NB4 (cell line): ENCODE results near the gene POLR2E.

Experiments used
- DNase-seq: peaks from one replicate; pipeline ENCODE4 v3.0.0; 2010; ENCODE audit warnings: low read depth
- H3K4me3 ChIP-seq: one replicate; pipeline ENCODE4 v1.5.1; 2011; ENCODE audit warnings: mild to moderate bottlenecking, low read depth, low read length, moderate library complexity
- MYC ChIP-seq: IDR thresholded peaks from 2 replicates; pipeline ENCODE4 v1.6.1; 2011; ENCODE audit warnings: low read depth, low read length
- POLR2A ChIP-seq: IDR thresholded peaks from 2 replicates; pipeline ENCODE4 v1.6.1; 2011; ENCODE audit warnings: mild to moderate bottlenecking; ENCODE audit not compliant: insufficient read length; ENCODE audit errors: extremely low read depth
- TF ChIP-seq, protein P1 (sequence below): IDR thresholded peaks from one replicate; pipeline ENCODE4 v1.5.1; 2012; ENCODE audit warnings: low read depth, low read length
- TF ChIP-seq, protein P2 (sequence below): IDR thresholded peaks from 2 replicates; pipeline ENCODE4 v1.6.1; 2011; ENCODE audit warnings: low read depth, low read length

Gene POLR2E

DNA sequence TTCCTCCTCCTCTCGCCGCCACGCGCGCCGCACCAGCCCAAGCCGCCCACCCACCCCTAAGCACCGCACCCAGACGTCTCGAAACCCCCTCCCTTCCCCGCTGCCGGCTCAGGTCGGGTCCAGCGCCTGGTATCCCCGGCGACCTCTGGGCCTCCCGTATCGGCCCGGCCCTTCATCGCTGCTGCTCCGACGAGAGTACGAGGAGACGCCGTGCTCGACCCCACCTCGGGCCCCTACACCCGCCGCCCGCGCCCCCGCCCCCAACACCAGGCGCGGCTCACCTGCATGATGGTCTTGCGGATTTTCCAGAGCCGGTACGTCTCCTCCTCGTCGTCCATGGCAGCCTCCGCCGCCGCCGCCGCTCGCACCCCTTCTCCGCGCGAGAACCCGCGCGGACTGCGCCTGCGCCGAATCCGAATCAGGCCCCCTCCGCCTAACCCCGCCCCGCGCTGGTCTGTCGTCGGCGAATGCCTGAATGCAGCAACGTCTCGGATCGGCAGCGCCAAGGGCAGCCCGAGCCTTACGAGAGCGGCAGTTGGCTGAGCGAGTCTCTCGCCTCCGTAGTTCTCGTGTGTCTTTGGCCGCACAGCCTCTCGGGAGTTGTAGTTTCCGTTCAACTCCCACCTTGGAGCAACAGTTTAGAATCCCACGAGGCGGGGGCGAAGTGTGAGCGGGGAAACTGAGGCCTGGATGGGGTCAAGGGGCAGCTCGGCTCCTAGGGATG is at the start of gene POLR2E:
Gene POLR2E (minus strand): TSS at position 398 of the 724 bp plus-strand sequence. CDS start 60 bp downstream, at position 338.
- peak; percentile 93 for DNase-seq
- TF ChIP-seq, protein P1, sequence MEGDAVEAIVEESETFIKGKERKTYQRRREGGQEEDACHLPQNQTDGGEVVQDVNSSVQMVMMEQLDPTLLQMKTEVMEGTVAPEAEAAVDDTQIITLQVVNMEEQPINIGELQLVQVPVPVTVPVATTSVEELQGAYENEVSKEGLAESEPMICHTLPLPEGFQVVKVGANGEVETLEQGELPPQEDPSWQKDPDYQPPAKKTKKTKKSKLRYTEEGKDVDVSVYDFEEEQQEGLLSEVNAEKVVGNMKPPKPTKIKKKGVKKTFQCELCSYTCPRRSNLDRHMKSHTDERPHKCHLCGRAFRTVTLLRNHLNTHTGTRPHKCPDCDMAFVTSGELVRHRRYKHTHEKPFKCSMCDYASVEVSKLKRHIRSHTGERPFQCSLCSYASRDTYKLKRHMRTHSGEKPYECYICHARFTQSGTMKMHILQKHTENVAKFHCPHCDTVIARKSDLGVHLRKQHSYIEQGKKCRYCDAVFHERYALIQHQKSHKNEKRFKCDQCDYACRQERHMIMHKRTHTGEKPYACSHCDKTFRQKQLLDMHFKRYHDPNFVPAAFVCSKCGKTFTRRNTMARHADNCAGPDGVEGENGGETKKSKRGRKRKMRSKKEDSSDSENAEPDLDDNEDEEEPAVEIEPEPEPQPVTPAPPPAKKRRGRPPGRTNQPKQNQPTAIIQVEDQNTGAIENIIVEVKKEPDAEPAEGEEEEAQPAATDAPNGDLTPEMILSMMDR, result no peak
- TF ChIP-seq MYC, result no peak
- TF ChIP-seq POLR2A, result peak; percentile 49
- TF ChIP-seq, protein P2, sequence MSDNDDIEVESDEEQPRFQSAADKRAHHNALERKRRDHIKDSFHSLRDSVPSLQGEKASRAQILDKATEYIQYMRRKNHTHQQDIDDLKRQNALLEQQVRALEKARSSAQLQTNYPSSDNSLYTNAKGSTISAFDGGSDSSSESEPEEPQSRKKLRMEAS, result peak; percentile 68; the same call in 1 of the 2 replicates
- H3K4me3 ChIP-seq, result peak within 1 kb of the TSS; percentile 75

DNA sequence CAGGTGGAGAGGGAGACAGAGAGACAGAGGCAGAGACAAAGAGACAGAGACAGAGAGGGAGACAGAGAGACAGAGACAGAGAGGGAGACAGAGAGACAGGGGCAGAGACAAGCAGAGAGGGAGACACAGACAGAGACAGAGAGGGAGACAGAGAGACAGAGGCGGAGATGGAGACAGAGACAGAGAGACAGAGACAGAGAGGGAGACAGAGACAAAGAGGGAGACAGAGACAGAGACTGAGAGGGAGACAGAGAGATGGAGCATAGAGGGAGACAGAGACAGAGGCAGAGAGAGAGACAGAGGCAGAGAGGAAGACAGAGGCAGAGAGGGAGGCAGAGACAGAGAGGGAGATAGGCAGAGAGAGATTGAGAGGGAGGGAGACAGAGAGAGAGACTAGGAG is 49.6 kb upstream of the POLR2E start:
- no peak for DNase-seq
- no peak overlapping the region for H3K4me3 ChIP-seq
- TF ChIP-seq POLR2A (no peak), MYC (no peak)
- TF ChIP-seq, protein P1, result no peak
- TF ChIP-seq, protein P2, result no peak

DNA sequence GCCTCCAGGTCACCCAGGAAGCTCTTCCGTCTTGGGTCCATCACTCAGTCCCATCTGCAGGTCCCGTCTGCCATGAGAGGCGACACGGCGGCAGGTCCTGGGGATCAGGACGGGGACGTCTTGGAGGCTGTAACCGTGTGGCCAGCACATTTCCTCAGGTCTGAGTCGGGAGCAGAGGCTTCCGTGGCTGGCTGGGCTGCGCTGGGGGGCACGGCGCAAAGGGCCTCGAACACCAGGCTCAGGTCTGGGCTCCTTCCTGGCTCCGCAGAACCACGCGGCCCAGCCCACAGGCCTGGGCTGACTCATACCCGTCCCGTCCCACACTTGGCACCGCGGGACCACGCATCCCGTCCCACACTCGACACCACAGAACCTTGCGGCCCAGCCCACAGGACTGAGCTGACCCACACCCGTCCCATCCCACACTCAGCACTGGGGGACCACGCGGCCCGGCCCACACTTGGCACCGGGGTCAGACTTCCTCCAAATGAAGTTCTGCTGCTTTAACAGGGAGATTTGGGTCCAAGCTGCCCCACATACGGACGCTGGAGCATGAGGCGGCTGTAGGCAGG is 48.7 kb upstream of the POLR2E start:
- TF ChIP-seq MYC, result no peak
- no peak for TF ChIP-seq POLR2A
- DNase-seq, result no peak
- no peak overlapping the region for H3K4me3 ChIP-seq

DNA sequence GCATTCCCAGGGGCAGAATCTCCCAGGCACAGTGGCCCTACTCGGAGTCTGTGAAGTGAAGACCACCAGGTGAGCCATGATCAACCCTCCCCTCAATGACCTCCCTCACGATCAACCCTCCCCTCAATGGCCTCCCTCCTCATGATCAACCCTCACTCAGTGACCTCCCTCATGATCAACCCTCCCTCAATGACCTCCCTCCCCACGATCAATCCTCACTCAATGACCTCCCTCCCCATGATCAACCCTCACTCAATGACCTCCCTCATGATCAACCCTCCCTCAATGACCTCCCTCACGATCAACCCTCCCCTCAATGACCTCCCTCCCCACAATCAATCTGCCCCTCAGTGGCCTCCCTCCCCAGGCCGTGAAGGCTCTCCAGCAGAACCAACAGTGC is 46.8 kb upstream of the POLR2E start:
- TF ChIP-seq, protein P2, result no peak
- TF ChIP-seq, protein P1, result no peak
- TF ChIP-seq POLR2A (no peak), MYC (no peak)
- no peak for DNase-seq
- no peak overlapping the region for H3K4me3 ChIP-seq

DNA sequence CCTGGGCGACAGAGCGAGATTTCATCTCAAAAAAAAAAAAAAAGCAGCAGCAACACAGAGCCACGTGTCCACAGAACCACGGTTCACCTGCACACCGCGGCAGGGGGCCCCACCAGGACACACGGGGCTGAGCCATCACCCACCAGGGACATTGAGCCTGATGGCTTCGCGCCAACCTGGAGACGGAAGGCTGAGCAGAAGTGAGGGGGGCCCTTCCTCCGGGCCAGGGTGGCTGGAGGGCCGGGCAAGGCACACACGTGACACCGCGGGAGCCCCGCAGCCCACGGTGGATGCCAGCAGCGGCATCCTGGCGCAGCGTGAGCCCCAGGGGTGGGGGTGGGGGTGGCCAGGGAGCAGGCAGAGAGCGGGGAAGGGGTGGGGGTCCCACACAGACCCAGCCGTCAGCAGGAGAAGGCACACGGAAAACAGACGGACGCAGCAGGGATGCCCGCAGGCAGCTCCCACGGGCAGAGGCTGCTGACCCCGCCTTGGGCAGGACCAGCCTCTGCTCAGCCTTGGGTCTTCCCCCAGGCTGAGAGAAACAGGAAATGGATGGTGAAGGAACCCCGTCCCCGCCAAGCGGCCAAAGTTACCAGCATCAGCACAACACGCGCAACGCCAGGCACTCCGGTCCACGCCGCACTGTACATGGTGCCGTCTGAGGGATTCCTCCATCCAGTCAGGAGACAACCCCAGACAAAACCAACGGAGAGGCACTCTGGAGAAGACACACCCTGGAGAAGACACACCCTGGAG is 45.3 kb upstream of the POLR2E start:
- no peak for DNase-seq
- H3K4me3 ChIP-seq, result no peak overlapping the region
- no peak for TF ChIP-seq MYC
- TF ChIP-seq, protein P1, result no peak
- no peak for TF ChIP-seq POLR2A
- TF ChIP-seq, protein P2, result no peak

DNA sequence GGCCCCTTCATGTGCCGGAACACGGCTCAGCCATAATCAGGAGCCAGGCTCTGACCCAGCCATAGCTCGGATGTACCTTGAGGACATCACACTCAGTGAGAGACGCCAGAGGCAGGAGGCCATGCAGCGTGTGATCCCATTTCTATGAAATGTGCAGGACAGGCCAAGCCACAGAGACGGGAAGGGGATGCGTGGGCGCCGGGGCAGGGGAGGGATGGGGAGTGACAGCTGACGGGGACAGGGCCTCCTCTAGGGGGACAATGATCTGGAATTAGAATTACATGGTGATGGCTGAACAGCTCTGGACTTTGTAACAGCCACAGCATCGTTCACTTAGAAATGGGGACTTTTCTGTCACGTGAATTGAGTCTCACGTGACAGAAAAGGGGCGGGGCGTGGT is 44.0 kb upstream of the POLR2E start:
- DNase-seq, result no peak
- TF ChIP-seq, protein P2, result no peak
- TF ChIP-seq, protein P1, result no peak
- TF ChIP-seq POLR2A, result no peak
- no peak for TF ChIP-seq MYC

More for the DNA sequence above, 44.0 kb upstream of the POLR2E start:
- H3K4me3 ChIP-seq, result no peak overlapping the region
